ENCODE data around the gene FAM241B.

The FAM241B gene

DNA sequence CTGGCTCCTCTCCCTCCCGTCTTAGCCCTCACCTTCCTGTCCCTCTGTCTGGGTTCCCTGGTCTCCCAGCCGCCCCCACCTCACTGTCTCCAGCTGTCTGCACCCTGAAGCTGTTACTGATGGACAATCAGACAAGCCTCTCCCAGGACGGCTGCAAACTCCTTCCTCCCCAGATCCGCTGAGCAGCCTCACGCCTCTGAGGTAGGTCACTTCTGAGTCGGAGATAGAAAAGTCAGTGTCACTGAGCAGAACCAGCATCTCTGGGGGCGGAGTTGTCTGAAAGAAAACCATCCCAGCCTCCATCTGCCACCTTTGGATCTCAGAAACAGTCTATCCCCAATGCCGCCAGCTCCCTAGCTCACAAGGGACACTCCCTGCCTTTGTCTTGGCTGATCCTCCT is 27.4 kb downstream of the FAM241B start:
- Histone ChIP-seq H3K36me3 (ENCODE audit: insufficient read depth, low read length) (no peaks in the 10 kb centered on the region; the same call in 1 of the 2 replicates), H3K9ac (ENCODE audit: low read length) (no peak overlapping the region), H3K4me3 (ENCODE audit: low read depth, low read length, poor library complexity, severe bottlenecking) (no peak overlapping the region), H2AFZ (ENCODE audit: low read length) (no peak overlapping the region), H3K9me3 (ENCODE audit: low read length) (no peaks in the 10 kb centered on the region), H3K27ac (ENCODE audit: low read depth, low read length, poor library complexity, severe bottlenecking) (no peak overlapping the region), H3K79me2 (ENCODE audit: insufficient read depth, low read length) (no peaks in the 10 kb centered on the region), H4K20me1 (ENCODE audit: insufficient read depth, low read length) (no peaks in the 10 kb centered on the region), H3K4me1 (ENCODE audit: insufficient read depth, low read length, severe bottlenecking) (no peaks in the 10 kb centered on the region), H3K9me2 (ENCODE audit: low read depth, low read length) (no peaks in the 10 kb centered on the region), H3F3A (ENCODE audit: insufficient read depth, low read length) (no peaks in the 10 kb centered on the region), H3K27me3 (ENCODE audit: insufficient read depth, low read length) (peaks cover 4% of the 10 kb centered on the region; the same call in 1 of the 2 replicates), H3K4me2 (ENCODE audit: low read length) (no peak overlapping the region)
- TF ChIP-seq, protein P1, sequence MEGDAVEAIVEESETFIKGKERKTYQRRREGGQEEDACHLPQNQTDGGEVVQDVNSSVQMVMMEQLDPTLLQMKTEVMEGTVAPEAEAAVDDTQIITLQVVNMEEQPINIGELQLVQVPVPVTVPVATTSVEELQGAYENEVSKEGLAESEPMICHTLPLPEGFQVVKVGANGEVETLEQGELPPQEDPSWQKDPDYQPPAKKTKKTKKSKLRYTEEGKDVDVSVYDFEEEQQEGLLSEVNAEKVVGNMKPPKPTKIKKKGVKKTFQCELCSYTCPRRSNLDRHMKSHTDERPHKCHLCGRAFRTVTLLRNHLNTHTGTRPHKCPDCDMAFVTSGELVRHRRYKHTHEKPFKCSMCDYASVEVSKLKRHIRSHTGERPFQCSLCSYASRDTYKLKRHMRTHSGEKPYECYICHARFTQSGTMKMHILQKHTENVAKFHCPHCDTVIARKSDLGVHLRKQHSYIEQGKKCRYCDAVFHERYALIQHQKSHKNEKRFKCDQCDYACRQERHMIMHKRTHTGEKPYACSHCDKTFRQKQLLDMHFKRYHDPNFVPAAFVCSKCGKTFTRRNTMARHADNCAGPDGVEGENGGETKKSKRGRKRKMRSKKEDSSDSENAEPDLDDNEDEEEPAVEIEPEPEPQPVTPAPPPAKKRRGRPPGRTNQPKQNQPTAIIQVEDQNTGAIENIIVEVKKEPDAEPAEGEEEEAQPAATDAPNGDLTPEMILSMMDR (IDR thresholded peaks at IDR 0.05; ENCODE audit: low read length), result no peak
- TF ChIP-seq EZH2 (IDR thresholded peaks at IDR 0.05; ENCODE audit: borderline replicate concordance, low read length), result no peak

DNA sequence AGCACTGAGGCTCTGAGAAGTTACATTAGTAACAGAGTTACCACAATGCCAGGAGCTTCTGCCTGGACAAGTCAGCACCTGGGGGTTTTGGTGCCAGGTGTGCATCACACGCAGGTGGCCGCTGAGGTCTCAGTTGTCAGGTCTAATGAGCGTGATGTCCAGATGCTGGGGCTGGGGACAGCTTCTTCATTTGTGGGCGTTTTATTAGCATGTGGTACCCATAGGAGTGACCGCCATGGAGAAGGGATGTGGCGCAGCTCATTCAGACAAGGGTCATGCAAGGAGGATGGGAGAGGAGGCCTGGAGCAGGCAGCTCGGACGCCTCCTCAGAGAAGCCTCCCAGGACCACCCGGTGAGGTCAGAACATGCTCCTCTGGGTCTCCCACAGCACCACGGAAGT is 27.8 kb downstream of the FAM241B start:
- Histone ChIP-seq H4K20me1 (ENCODE audit: insufficient read depth, low read length) (no peaks in the 10 kb centered on the region), H3K4me2 (ENCODE audit: low read length) (no peak overlapping the region), H2AFZ (ENCODE audit: low read length) (no peak overlapping the region), H3K27ac (ENCODE audit: low read depth, low read length, poor library complexity, severe bottlenecking) (no peak overlapping the region), H3K9me2 (ENCODE audit: low read depth, low read length) (no peaks in the 10 kb centered on the region), H3K4me1 (ENCODE audit: insufficient read depth, low read length, severe bottlenecking) (no peaks in the 10 kb centered on the region), H3K9me3 (ENCODE audit: low read length) (no peaks in the 10 kb centered on the region), H3K4me3 (ENCODE audit: low read depth, low read length, poor library complexity, severe bottlenecking) (no peak overlapping the region), H3F3A (ENCODE audit: insufficient read depth, low read length) (no peaks in the 10 kb centered on the region), H3K27me3 (ENCODE audit: insufficient read depth, low read length) (peaks cover 4% of the 10 kb centered on the region; the same call in 1 of the 2 replicates), H3K36me3 (ENCODE audit: insufficient read depth, low read length) (no peaks in the 10 kb centered on the region; the same call in 1 of the 2 replicates), H3K79me2 (ENCODE audit: insufficient read depth, low read length) (no peaks in the 10 kb centered on the region), H3K9ac (ENCODE audit: low read length) (no peak overlapping the region)
- TF ChIP-seq, protein P1 (IDR thresholded peaks at IDR 0.05; ENCODE audit: low read length), result no peak
- no peak for TF ChIP-seq EZH2 (IDR thresholded peaks at IDR 0.05; ENCODE audit: borderline replicate concordance, low read length)

DNA sequence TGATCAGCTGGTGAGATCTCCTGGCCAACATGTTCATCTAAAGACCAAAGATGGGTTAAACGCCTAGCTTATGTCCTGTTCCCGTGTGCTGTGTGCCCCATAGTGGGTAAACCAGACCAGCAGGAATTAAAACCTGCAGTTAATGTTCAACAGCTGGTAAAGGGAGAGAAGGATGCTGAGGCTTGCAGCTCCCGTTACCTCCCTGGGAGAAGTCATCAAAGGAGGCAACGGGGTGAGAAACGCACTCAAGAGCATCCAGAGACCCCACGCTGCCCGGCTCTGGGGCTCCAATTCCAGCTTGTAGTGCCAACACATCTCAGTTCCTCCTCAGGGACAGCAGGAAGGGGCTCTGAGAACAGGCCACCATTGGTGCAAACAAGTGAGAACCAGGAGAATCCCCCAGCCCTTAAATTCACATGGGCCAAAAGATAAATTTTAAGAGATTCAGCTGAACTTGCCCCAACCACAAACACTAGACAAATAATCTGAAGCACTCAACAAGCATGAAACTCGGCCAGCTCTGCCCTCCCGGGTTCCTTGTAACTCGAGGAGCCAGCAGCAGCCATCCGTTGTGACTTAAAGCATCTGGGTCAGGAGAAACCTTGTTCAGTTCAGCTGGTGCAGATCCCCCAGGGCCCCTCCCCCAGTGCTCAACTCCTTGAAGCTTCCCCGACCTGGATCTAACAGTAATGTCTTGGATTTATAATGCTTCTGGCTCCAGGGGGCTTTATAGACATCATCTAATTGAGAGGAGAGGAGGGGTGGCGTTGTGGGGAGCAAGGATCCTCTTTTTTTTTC is 29.4 kb downstream of the FAM241B start:
- no peak for TF ChIP-seq EZH2 (IDR thresholded peaks at IDR 0.05; ENCODE audit: borderline replicate concordance, low read length)
- TF ChIP-seq, protein P1 (IDR thresholded peaks at IDR 0.05; ENCODE audit: low read length), result no peak
- no peak overlapping the region for H3K27ac ChIP-seq (ENCODE audit: low read depth, low read length, poor library complexity, severe bottlenecking)
- H4K20me1 ChIP-seq (ENCODE audit: insufficient read depth, low read length), result no peaks in the 10 kb centered on the region
- H3K9me3 ChIP-seq (ENCODE audit: low read length), result no peaks in the 10 kb centered on the region
- no peaks in the 10 kb centered on the region for H3K4me1 ChIP-seq (ENCODE audit: insufficient read depth, low read length, severe bottlenecking)
- no peak overlapping the region for H2AFZ ChIP-seq (ENCODE audit: low read length)
- no peaks in the 10 kb centered on the region for H3K9me2 ChIP-seq (ENCODE audit: low read depth, low read length)
- no peak overlapping the region for H3K4me2 ChIP-seq (ENCODE audit: low read length)
- H3F3A ChIP-seq (ENCODE audit: insufficient read depth, low read length), result no peaks in the 10 kb centered on the region
- H3K9ac ChIP-seq (ENCODE audit: low read length), result no peak overlapping the region
- no peaks in the 10 kb centered on the region for H3K79me2 ChIP-seq (ENCODE audit: insufficient read depth, low read length)
- no peak overlapping the region for H3K4me3 ChIP-seq (ENCODE audit: low read depth, low read length, poor library complexity, severe bottlenecking)
- H3K36me3 ChIP-seq (ENCODE audit: insufficient read depth, low read length), result no peaks in the 10 kb centered on the region
- no peaks in the 10 kb centered on the region; the same call in 1 of the 2 replicates for H3K27me3 ChIP-seq (ENCODE audit: insufficient read depth, low read length)
